ENCODE measurements around the gene GOLIM4.

- TF ChIP-seq CTCF (conservative IDR thresholded peaks at IDR 0.05 in 1 of 2, IDR thresholded peaks at IDR 0.05 in 1 of 2; ENCODE audit: extremely low read depth in 1 of 2, insufficient read depth in 1 of 2, low read depth in 1 of 2, low read length in 2 of 2) (no peak), EZH2 (IDR thresholded peaks at IDR 0.05; ENCODE audit: borderline replicate concordance, low read length) (no peak)
These were observed 18.6 kb downstream of the GOLIM4 start for GRCh38 chr3:168077091-168077490.
